Raji (cell line): ENCODE results near the gene LTBR.

Experiments used
- POLR2A ChIP-seq: IDR thresholded peaks from 2 replicates; pipeline ENCODE4 v1.6.1; 2011; ENCODE audit warnings: low read depth, low read length, control low read depth; ENCODE audit not compliant: insufficient read depth

LTBR gene

GRCh38 chr12:6435961-6436715 lies 52.2 kb downstream of the LTBR start:
- TF ChIP-seq POLR2A, result no peak

GRCh38 chr12:6437586-6437985 lies 53.6 kb downstream of the LTBR start:
- no peak for TF ChIP-seq POLR2A

GRCh38 chr12:6438345-6438744 lies 54.4 kb downstream of the LTBR start:
- no peak for TF ChIP-seq POLR2A

- TF ChIP-seq POLR2A, result no peak
Measured at GRCh38 chr12:6440391-6440790, 56.4 kb downstream of the LTBR start.
